ENCODE measurements around the gene TRIM63.

TRIM63 gene

GRCh38 chr1:26110731-26111529, 43.5 kb upstream of the TRIM63 start (continued):
- peak; percentile 65; the same call in 1 of the 2 replicates for TF ChIP-seq ZNF610 (tag by site-specific recombination; IDR thresholded peaks at IDR 0.05; ENCODE audit: borderline replicate concordance)
- TF ChIP-seq MYNN (tag by site-specific recombination; IDR thresholded peaks at IDR 0.05; ENCODE audit: borderline replicate concordance): no peak
- TF ChIP-seq ZNF596 (tag by site-specific recombination; IDR thresholded peaks at IDR 0.05): no peak
- no peak for TF ChIP-seq ZNF48 (tag by site-specific recombination; IDR thresholded peaks at IDR 0.05)
- no peak for TF ChIP-seq GFI1B (tag by site-specific recombination; IDR thresholded peaks at IDR 0.05)
- TF ChIP-seq ZNF449 (tag by site-specific recombination; IDR thresholded peaks at IDR 0.05): no peak
- TF ChIP-seq ZNF561 (tag by site-specific recombination; IDR thresholded peaks at IDR 0.05; ENCODE audit: borderline replicate concordance): peak; percentile 90
- peak; percentile 67; the same call in 1 of the 2 replicates for TF ChIP-seq KLF8 (tag by site-specific recombination; IDR thresholded peaks at IDR 0.05)
- TF ChIP-seq ZNF555 (tag by site-specific recombination; conservative IDR thresholded peaks at IDR 0.05): no peak
- no peak for TF ChIP-seq ZNF658 (tag by site-specific recombination; IDR thresholded peaks at IDR 0.05)
- TF ChIP-seq ZNF10 (tag by site-specific recombination; IDR thresholded peaks at IDR 0.05): peak; percentile 33; the same call in 1 of the 2 replicates
- TF ChIP-seq ZNF221 (tag by site-specific recombination; IDR thresholded peaks at IDR 0.05; ENCODE audit: borderline replicate concordance): no peak
- no peak for TF ChIP-seq ZNF776 (tag by site-specific recombination; IDR thresholded peaks at IDR 0.05; ENCODE audit: borderline replicate concordance)
- peak; percentile 94 for TF ChIP-seq GLIS1 (tag by site-specific recombination; IDR thresholded peaks at IDR 0.05)
- TF ChIP-seq ZNF426 (tag by site-specific recombination; IDR thresholded peaks at IDR 0.05): no peak
- TF ChIP-seq ZNF785 (tag by site-specific recombination; IDR thresholded peaks at IDR 0.05): 0 out of 2 replicates have a peak, but pooled peaks have one; percentile 29
- no peak for TF ChIP-seq SCRT2 (tag by site-specific recombination; IDR thresholded peaks at IDR 0.05)
- no peak for TF ChIP-seq ZNF677 (tag by site-specific recombination; IDR thresholded peaks at IDR 0.05)
- TF ChIP-seq ZSCAN5A (tag by site-specific recombination; IDR thresholded peaks at IDR 0.05): no peak
- TF ChIP-seq ZNF404 (tag by site-specific recombination; IDR thresholded peaks at IDR 0.05): no peak
- TF ChIP-seq HOXA7 (CRISPR knock-in tag; IDR thresholded peaks at IDR 0.05; ENCODE audit: borderline replicate concordance): no peak
- peak; percentile 83 for TF ChIP-seq ZBTB8A (tag by site-specific recombination; IDR thresholded peaks at IDR 0.05)
- no peak for TF ChIP-seq SP3 (tag by site-specific recombination; IDR thresholded peaks at IDR 0.05)
- TF ChIP-seq ZNF558 (tag by site-specific recombination; IDR thresholded peaks at IDR 0.05): no peak
- TF ChIP-seq CTCF (tag by site-specific recombination; IDR thresholded peaks at IDR 0.05): peak; percentile 65
- peak; percentile 41; the same call in 1 of the 2 replicates for TF ChIP-seq KLF16 (tag by site-specific recombination; IDR thresholded peaks at IDR 0.05)
- TF ChIP-seq ATF2 (tag by site-specific recombination; IDR thresholded peaks at IDR 0.05; ENCODE audit: low read depth): no peak
- TF ChIP-seq PATZ1 (tag by site-specific recombination; IDR thresholded peaks at IDR 0.05): peak; percentile 83
- no peak for TF ChIP-seq KLF7 (tag by site-specific recombination; IDR thresholded peaks at IDR 0.05; ENCODE audit: borderline replicate concordance)
- no peak for TF ChIP-seq ZNF645 (tag by site-specific recombination; IDR thresholded peaks at IDR 0.05)
